ENCODE results near the gene LAMA5.

GRCh38 chr20:62321975-62322374 lies 45.1 kb downstream of the LAMA5 start:
- TF ChIP-seq CTCF (IDR thresholded peaks at IDR 0.05) (no peak), POLR2A (IDR thresholded peaks at IDR 0.05) (no peak)

All from prostate gland (tissue), 2 donors.